Stimulated activated effector memory CD8-positive, alpha-beta T cell treated with anti-CD3 and anti-CD28 coated beads, Interleukin-12 subunit alpha, Interleukin-12 subunit beta, amount 100 ng/mL, for 72 hours (primary cell): ENCODE data around the gene MPZL3.

ENCODE experiments used
- ATAC-seq: fragments of 150-1000 bp; cut with Tn5 transposase; 2 replicates; pipeline ENCODE4 v1.10.0; 2021
- DNase-seq, 2 donors: peaks; one replicate each; pipeline ENCODE4 v3.0.0; 2021 to 2022; ENCODE audit warnings: low spot score in 2 of 2
- H3K27ac Mint-ChIP-seq: one replicate; pipeline ENCODE4 v1.8.0; 2022; ENCODE audit warnings: mild to moderate bottlenecking, mixed read lengths
- H3K36me3 Mint-ChIP-seq: one replicate; pipeline ENCODE4 v1.8.0; 2022; ENCODE audit warnings: mild to moderate bottlenecking, mixed read lengths
- H3K4me1 Mint-ChIP-seq: one replicate; pipeline ENCODE4 v1.8.0; 2022; ENCODE audit warnings: mixed read lengths
- H3K4me3 Mint-ChIP-seq: one replicate; pipeline ENCODE4 v1.8.0; 2022; ENCODE audit warnings: mild to moderate bottlenecking, mixed read lengths
- H3K9me3 Mint-ChIP-seq: one replicate; pipeline ENCODE4 v1.8.0; 2022; ENCODE audit warnings: mixed read lengths

Gene MPZL3

DNA sequence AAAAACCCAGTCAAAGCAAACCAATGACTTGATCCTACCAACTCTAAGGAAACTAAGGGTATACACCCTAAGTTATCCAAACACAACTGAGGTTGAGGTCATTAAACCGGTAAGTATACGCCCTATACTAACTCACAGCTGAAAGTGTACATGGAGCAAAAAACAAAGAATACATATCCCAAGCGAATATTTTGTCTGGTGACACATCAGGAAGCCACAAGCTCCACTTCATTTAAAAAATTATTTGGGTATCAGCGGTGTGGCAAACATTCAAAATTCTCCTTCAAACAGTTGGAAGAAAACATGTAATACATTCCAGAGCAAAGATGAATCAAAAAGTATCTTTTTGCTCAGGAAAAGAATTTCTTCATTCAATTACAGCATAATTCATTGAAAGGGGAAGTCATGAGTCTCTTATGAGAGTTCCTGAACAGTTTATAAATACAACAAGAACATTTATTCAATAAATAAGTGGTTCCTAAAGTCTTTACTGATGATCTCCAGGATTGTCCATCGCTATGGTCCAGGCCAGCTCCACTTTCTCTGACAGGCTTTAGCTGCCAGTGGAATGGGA lies 22.8 kb downstream of the MPZL3 start:
- Mint-ChIP-seq H3K4me3 (no peak overlapping the region), H3K36me3 (no peaks in the 10 kb centered on the region), H3K9me3 (no peaks in the 10 kb centered on the region), H3K4me1 (peaks cover 52% of the 10 kb centered on the region), H3K27ac (no peak overlapping the region)
- DNase-seq (no peak), ATAC-seq (no peak)

DNA sequence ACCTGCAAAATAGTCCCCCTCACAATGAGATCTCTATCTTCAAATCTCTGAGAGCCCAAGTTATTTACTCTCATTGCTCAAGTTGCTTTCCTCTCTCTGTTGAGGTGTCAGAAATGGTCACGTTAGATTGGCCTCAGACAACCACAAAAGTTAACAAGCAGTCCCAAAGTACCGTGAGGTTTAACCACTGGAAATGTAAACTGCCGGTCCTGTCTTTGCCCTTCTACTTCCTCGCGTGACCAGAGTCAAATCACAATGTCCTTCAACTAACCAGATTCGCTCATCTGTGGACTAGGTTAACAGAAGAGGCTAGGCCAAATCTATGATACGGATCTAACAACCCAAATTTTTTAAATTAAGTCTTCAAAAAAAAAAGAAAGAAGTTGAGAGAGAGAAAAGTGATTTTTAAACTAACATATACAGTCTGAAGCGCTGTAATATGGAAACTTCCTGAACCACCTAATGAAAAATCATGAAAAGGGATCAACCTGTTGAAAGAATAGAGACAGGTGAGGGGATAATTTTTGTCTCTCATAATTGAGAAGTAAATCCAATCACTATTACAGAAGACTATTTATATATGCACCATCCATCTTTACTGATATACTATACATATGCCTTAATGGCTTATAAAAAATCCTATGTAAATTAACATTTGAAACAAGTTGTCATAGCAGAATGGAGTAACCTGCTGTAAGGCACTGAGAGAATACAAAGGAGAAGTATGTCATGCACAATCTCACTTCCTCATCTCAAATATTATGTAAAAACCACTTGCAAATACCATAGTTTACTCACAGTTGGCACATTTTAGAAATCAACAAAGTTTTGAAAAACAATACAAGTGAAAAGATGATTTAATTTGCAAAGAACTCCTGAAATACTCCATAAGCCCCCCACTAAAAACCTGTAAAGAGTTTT lies 24.0 kb downstream of the MPZL3 start:
- no peaks in the 10 kb centered on the region for H3K36me3 Mint-ChIP-seq
- no peak overlapping the region for H3K27ac Mint-ChIP-seq
- H3K4me1 Mint-ChIP-seq: peaks cover 62% of the 10 kb centered on the region
- ATAC-seq (peak; percentile 46), DNase-seq (peak in 1 of 2 donors; percentile 72)
- H3K9me3 Mint-ChIP-seq: no peaks in the 10 kb centered on the region
- no peak overlapping the region for H3K4me3 Mint-ChIP-seq

DNA sequence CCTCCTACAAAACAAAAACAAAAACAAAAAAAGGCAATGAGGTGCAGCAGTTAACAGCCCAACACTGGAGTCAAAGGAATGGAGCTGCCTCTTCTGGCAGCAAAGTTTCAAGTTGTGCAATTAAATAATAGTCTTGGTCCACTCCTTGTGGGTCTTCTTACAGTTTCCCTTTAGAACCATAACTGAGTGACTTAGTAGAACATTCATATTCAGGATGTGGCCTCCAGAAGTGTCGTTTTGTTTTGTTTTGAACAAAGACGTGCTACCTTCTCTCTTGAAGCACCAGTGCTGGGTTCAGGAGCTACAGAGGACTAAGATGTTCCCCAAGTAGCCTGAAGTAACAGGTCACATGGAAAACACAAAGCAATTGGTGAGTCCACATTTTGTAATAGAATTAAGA lies 25.4 kb downstream of the MPZL3 start:
- H3K4me3 Mint-ChIP-seq: no peak overlapping the region
- H3K9me3 Mint-ChIP-seq: no peaks in the 10 kb centered on the region
- peak; percentile 33 for ATAC-seq
- peaks cover 74% of the 10 kb centered on the region for H3K4me1 Mint-ChIP-seq
- H3K27ac Mint-ChIP-seq: no peak overlapping the region
- H3K36me3 Mint-ChIP-seq: no peaks in the 10 kb centered on the region
- DNase-seq: peak in 1 of 2 donors; percentile 50

DNA sequence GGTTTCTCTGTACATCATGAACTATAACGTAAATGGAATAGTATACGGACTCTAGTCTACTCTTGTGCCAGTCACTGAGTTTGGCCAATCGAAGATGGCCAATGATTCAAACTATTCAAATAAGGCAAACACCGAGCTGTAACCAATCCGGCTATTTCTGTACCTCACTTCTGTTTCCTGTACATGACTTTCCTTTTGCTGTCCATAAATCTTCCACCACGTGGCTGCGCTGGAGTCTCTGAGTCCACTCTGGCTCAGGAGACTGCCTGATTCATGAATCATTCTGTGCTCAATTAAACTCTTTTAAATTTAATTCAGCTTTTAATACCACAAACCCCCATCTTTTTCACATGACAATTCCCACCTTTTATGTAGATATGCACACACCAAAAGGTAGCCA lies 25.9 kb downstream of the MPZL3 start:
- Mint-ChIP-seq H3K4me3 (no peak overlapping the region), H3K9me3 (no peaks in the 10 kb centered on the region), H3K4me1 (peaks cover 79% of the 10 kb centered on the region), H3K36me3 (no peaks in the 10 kb centered on the region), H3K27ac (no peak overlapping the region)
- DNase-seq: no peak
- ATAC-seq: no peak

DNA sequence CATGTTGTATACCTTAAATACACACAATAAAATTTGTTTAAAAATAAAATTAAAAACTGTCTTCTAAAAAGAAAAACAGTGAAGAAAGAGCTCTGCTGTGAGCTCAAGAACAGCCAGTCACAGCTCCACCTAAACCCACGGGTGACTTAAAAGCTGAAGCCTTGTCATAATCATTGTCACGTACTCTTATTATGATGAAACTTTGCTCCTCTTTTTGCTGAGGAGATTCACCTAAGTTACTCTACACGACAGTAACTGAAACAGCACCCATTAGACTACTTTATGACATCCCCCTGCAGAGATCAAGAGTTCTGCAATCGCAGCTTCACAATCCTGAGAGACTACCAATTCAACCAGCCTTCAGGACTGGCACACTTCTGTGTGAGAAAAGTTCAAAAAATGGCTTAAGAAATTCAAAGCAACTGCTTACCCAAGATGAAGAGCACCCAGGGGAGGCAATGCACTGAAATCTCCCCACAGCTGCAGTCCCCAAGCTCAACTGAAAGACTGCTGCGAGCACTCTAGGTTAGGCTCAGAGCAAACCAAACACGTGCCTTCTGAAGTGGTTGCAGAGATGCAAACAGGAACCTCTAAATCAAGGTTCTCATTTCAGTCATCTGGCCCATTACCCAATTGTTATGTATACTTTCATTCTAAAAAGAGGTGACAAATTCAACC lies 27.5 kb downstream of the MPZL3 start, which contains the start of gene JAML:
JAML (minus strand) TSS at position 501 of the 678 bp plus-strand sequence. CDS start 10,145 bp downstream, outside the sequence.
- Mint-ChIP-seq H3K9me3 (no peaks in the 10 kb centered on the region), H3K4me3 (no peak within 1 kb of the TSS), H3K27ac (no peak within 1 kb of the TSS), H3K36me3 (peaks cover 2% of the 10 kb centered on the region), H3K4me1 (peaks cover 92% of the 10 kb centered on the region)
- ATAC-seq (peak; percentile 78), DNase-seq (peak in 1 of 2 donors; percentile 79)

DNA sequence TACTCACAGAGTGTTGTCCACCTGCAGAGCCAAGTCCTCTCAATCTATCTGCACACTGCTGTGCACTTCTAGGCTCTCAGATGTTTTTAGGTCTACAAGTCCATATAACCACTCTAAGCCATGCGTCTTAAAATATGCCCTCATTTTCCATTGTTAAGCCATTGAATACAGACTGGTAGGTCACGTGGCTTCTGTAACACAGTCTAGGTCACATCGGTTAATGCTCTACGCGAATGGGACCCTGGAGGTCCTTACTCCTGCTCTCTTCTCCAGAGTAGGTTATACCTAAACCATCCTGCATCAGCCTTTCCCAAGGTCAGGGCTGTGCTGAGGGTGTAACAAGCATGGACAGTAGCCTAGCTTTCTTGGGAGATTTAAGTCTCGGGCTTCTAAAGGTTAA lies 28.2 kb downstream of the MPZL3 start:
- no peak overlapping the region for H3K27ac Mint-ChIP-seq
- no peaks in the 10 kb centered on the region for H3K9me3 Mint-ChIP-seq
- ATAC-seq (peak; percentile 33), DNase-seq (peak in 1 of 2 donors; percentile 71)
- no peak overlapping the region for H3K4me3 Mint-ChIP-seq
- peaks cover 92% of the 10 kb centered on the region for H3K4me1 Mint-ChIP-seq
- peaks cover 6% of the 10 kb centered on the region for H3K36me3 Mint-ChIP-seq

DNA sequence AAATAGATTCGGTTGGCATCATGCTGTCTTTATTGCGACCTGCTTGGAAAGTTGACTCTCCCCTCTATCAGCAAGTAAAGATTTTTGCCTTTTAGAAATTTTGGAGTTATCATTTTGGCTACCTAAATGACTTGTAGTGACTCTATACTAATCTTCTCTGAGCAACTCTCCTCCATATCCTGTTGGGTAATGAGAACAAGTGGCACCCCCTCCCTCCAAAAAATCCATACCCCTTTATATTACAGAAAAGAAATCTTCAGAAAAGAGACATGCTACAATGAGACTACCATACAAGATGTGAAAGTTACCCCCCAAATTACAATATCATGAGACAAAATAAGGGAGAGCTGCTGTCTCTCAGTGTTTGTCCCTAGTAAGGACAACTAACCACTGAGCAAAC lies 28.6 kb downstream of the MPZL3 start:
- no peak overlapping the region for H3K4me3 Mint-ChIP-seq
- ATAC-seq (peak; percentile 20), DNase-seq (no peak)
- H3K36me3 Mint-ChIP-seq: peaks cover 6% of the 10 kb centered on the region
- H3K9me3 Mint-ChIP-seq: no peaks in the 10 kb centered on the region
- peaks cover 92% of the 10 kb centered on the region for H3K4me1 Mint-ChIP-seq
- no peak overlapping the region for H3K27ac Mint-ChIP-seq

DNA sequence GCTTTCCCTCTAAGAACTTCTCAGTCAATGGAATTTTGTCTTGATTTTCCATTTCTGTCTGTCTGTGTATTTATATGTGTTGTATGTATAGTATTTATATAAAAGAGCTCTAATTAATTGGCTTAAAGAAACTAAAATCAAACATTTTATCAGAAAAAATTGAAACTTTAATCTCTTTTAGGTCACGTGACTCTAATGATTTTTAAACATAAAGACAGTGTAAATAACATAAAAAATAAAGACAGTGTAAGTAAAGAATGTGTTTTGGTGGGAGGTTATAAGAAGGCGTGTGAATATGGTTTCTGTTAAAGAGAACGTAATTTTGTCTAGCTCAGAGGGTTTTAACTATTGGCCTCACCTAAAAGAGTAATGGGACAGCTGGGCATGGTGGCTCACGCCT lies 29.7 kb downstream of the MPZL3 start:
- ATAC-seq: no peak
- DNase-seq: no peak
- Mint-ChIP-seq H3K27ac (no peak overlapping the region), H3K4me1 (peaks cover 92% of the 10 kb centered on the region), H3K4me3 (no peak overlapping the region), H3K9me3 (no peaks in the 10 kb centered on the region), H3K36me3 (peaks cover 6% of the 10 kb centered on the region)

DNA sequence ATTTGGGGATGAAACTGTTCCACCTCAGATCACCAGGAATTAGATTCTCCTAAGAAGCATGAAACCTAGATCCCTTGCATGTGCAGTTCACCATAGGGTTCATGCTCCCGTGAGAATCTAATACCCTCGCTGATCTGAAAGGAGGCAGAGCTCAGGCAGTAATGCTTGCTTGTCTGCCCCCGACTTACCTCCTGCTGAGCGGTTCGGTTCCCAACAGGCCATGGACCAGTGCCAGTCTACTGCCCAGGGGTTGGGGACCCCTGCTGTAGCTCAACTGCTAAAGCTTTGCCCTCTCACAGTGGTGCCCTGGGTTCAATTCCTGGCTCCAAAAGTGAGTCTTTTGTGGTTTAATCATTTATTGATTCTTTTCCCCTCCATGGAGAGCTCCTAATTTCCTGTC lies 30.7 kb downstream of the MPZL3 start:
- H3K4me3 Mint-ChIP-seq: no peak overlapping the region
- peaks cover 6% of the 10 kb centered on the region for H3K36me3 Mint-ChIP-seq

DNA sequence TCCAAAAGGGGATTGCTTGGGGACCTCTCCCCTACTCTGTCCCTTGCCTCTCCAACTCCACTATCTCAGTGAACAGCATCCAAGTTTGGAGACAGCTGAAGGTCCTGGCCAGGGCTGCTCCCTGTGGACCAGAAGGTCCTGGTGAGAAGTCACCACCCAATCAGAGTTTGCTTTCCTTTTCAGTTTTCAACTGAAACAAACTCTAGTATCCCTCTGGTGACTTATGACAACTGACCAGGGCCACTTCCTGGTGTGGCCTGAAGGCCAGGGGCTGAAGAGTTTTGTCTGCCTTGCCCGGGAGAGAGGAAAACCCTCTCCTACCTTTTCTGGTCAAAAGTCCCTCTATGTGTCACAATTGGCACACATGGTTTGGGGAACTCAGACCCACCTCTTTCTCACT lies 32.4 kb downstream of the MPZL3 start:
- no peak overlapping the region for H3K4me3 Mint-ChIP-seq

More for the DNA sequence above, 30.7 kb downstream of the MPZL3 start:
- Mint-ChIP-seq H3K4me1 (peaks cover 92% of the 10 kb centered on the region), H3K9me3 (no peaks in the 10 kb centered on the region), H3K27ac (no peak overlapping the region)
- DNase-seq: peak in 1 of 2 donors; percentile 63
- ATAC-seq: no peak

DNA sequence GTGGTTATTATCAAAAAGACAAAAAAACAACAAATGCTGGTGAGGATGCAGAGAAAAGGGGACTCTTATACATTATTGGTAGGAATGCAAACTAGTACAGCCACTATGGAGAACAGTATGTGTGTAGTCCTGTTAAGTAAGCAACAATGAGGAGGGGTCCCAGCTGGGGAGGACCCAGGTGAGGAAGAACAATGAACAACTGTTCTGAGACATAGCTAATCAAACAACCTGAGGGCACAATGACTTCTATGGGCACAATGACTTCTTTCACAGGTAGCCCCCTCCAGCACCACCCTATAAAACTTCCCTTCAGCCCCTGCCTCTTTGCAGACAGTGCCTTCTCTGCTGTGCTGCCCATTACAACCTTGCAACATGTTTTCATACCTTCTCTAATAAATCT lies 32.9 kb downstream of the MPZL3 start:
- H3K27ac Mint-ChIP-seq: no peak overlapping the region
- H3K9me3 Mint-ChIP-seq: no peaks in the 10 kb centered on the region
- no peak for ATAC-seq
- DNase-seq: no peak
- peaks cover 6% of the 10 kb centered on the region for H3K36me3 Mint-ChIP-seq
- no peak overlapping the region for H3K4me3 Mint-ChIP-seq
- H3K4me1 Mint-ChIP-seq: peaks cover 95% of the 10 kb centered on the region

More for the DNA sequence above, 32.4 kb downstream of the MPZL3 start:
- H3K27ac Mint-ChIP-seq: no peak overlapping the region
- H3K9me3 Mint-ChIP-seq: no peaks in the 10 kb centered on the region
- H3K36me3 Mint-ChIP-seq: peaks cover 6% of the 10 kb centered on the region
- ATAC-seq: no peak
- peaks cover 94% of the 10 kb centered on the region for H3K4me1 Mint-ChIP-seq
- peak in 1 of 2 donors; percentile 54 for DNase-seq

DNA sequence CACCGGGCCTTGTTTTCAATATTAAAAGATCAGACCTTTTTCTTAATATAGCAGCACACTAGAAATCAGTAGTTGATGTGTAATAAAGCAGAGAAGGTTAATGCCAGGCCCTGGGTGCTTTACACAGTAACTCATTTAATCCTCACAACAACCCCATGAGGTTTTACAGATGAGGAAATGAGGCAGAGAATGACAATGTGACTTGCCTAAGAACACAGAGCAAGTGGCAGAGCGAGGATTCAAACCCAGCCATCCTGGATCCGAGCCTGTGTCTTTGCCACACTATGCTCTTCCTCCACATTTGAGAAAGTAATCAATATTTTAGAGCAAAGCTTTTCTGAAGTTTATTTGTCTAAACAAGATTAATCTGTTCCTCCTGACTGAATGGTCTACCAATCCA lies 34.6 kb downstream of the MPZL3 start:
- Mint-ChIP-seq H3K9me3 (no peaks in the 10 kb centered on the region), H3K4me3 (no peak overlapping the region), H3K36me3 (peaks cover 6% of the 10 kb centered on the region), H3K27ac (no peak overlapping the region), H3K4me1 (peaks cover 97% of the 10 kb centered on the region)
- ATAC-seq: peak; percentile 84
- peak in 1 of 2 donors; percentile 62 for DNase-seq

DNA sequence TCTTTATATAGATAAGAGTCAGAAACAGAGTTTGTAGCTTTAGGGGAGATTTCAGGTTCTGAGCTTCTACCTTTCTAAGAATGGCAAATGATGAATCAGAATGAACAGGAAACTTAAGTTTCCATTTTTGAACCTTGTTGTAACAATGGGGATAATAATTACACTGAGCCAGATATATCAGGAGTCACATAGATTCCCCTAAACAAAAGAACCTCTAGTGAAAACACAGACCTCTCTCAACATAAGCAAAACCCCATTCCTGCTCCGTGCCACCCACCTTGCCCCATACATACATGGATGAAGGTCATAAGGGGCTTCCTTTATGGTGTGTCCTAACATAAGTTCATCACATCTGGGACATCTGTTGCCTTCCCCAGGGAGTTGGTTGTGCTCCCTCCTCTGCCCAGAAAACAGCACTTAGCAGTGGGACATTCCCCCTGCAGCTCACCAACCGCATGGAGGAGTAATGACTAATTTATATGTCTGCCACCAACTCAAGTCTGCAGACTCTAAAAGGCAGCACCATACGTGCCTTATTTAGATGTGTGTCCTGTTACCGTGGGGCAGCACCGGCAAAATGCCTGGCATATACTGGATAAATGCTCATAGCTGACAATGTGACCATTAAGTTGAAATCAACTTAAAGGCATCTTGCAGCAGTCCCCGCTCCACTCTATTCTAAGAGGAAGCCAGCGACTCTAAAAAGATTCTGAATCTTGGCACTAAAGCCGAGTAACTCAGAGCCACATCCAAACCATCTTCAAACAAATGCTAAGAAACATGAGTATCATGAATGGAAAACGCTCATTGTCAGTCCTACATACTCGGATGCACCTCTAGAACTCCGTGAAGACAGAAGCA lies 35.3 kb downstream of the MPZL3 start:
- no peak overlapping the region for H3K27ac Mint-ChIP-seq
- no peak overlapping the region for H3K4me3 Mint-ChIP-seq
- DNase-seq (peak in 1 of 2 donors; percentile 81), ATAC-seq (peak; percentile 88)
- H3K9me3 Mint-ChIP-seq: no peaks in the 10 kb centered on the region
- peaks cover 6% of the 10 kb centered on the region for H3K36me3 Mint-ChIP-seq
- H3K4me1 Mint-ChIP-seq: peaks cover 97% of the 10 kb centered on the region

DNA sequence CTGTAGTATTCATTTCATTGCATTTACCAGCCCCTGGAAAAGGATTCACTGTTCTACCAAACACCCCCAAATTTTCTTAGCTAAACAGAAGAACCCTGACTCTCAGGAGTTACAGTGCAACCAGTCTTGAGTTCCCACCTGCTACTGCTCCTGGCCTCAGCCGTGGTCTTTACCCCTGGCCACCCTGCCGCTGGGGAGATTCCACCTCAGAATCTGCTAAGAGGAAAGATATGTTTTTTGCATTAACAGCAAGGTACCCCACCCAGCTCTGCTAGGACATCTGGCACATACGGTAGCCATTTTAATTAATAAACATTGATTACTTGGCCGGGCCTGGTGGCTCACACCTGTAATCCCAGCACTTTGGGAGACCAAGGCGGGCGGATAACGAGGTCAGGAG lies 36.4 kb downstream of the MPZL3 start:
- no peak overlapping the region for H3K4me3 Mint-ChIP-seq
- ATAC-seq (no peak), DNase-seq (peak in 1 of 2 donors; percentile 53)
- H3K27ac Mint-ChIP-seq: no peak overlapping the region
- peaks cover 95% of the 10 kb centered on the region for H3K4me1 Mint-ChIP-seq
- H3K36me3 Mint-ChIP-seq: peaks cover 6% of the 10 kb centered on the region
- H3K9me3 Mint-ChIP-seq: no peaks in the 10 kb centered on the region
